ENCODE results near the gene RTBDN. TPM values are rescaled to one million over a fixed set of nuclear protein-coding genes. Genes with fewer than 3 reads are reported as not detected.

The RTBDN gene
- total RNA-seq, 4 donors from 2014 or later: not detected

DNA sequence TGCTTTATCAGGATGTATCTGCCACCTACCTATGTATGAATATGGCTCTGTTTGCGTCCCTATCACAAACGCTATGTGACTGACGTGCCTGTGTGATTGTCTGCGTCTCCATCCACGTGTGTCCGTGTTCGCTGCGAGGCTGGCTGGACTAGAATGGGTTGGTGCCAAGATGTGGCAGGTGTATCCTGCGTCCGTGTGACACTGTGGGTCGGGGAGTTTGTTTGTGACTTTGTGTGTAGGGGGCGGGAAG is 52.3 kb downstream of the RTBDN start:
- no peak for TF ChIP-seq POLR2A (IDR thresholded peaks at IDR 0.05)
- no peak for TF ChIP-seq POLR2AphosphoS5 (IDR thresholded peaks at IDR 0.05)
- TF ChIP-seq, protein P1, sequence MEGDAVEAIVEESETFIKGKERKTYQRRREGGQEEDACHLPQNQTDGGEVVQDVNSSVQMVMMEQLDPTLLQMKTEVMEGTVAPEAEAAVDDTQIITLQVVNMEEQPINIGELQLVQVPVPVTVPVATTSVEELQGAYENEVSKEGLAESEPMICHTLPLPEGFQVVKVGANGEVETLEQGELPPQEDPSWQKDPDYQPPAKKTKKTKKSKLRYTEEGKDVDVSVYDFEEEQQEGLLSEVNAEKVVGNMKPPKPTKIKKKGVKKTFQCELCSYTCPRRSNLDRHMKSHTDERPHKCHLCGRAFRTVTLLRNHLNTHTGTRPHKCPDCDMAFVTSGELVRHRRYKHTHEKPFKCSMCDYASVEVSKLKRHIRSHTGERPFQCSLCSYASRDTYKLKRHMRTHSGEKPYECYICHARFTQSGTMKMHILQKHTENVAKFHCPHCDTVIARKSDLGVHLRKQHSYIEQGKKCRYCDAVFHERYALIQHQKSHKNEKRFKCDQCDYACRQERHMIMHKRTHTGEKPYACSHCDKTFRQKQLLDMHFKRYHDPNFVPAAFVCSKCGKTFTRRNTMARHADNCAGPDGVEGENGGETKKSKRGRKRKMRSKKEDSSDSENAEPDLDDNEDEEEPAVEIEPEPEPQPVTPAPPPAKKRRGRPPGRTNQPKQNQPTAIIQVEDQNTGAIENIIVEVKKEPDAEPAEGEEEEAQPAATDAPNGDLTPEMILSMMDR (IDR thresholded peaks at IDR 0.05): no peak
- TF ChIP-seq EP300 (IDR thresholded peaks at IDR 0.05; ENCODE audit: low read depth): no peak
- Histone ChIP-seq H3K27me3 (no peaks in the 10 kb centered on the region), H3K9me3 (no peaks in the 10 kb centered on the region), H3K36me3 (no peaks in the 10 kb centered on the region), H3K27ac (peak overlapping the region; percentile 97 to 99 (median 98)), H3K4me1 (peaks cover 41 to 78% (median 67%) of the 10 kb centered on the region in 4 donors), H3K4me3 (peak overlapping the region; percentile 27 to 50 (median 36))
- no peak for DNase-seq
- intact Hi-C loops (cut with DNase I; ENCODE audit: low total_unique reads): loop anchor here (10.0 kb wide), 1 partner anchor 373 kb away; the partner anchor contains the start of genes IER2 and STX10
- WGBS, 2 donors (ENCODE audit: low coverage in 1 of 2): 1% methylated on average over 12 of the region's 12 CpGs; no CpG with 5 or more reads in 1 of the 2 donors
- in situ Hi-C loops (cut with MboI; ENCODE audit: low pct_ligation_motif_present in 1 of 4, low pct_unique_long_range_greater_than_20kb in 1 of 4, low sequenced_read_pairs in 3 of 4): no loop called here

DNA sequence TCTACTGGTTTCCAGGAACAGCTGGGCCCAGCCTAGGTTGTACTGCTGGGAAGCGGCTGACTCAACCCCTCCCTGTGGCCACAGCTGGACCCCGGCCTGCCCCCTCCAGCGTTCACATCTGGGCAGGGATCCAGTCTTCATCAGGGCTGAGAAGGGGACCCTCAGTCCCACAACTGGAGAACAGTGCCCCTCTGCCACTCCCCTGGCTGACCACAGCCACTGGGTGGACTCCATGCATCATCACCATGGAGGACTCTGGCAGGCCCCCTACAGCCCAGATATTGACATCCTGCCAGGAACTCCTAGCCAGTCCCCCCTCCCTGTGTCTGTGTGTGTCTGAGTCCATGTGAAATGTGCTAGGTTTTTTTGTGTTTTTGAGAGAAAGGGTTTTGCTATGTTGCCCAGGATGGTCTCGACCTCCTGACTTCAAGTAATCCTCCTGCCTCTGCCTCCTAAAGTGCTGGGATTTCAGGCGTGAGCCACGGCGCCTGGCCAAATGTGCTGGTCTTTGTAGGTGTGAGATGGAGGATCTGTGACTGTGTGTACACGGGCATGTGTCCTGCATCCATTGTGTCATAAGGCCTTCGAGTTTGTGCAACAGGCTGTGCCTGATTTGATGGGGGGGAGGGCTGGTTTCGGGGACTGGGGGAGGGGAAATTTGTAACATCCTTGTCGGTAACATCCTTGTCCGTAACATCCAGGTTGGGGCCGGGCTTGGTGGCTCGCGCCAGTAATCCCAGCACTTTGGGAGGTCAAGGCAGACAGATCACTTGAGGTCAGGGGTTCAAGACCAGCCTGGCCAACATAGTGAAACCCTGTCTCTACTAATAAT is 55.0 kb downstream of the RTBDN start:
- H3K36me3 ChIP-seq: no peaks in the 10 kb centered on the region
- in situ Hi-C loops (cut with MboI; ENCODE audit: low pct_ligation_motif_present in 1 of 4, low pct_unique_long_range_greater_than_20kb in 1 of 4, low sequenced_read_pairs in 3 of 4): no loop called here
- WGBS, 2 donors (ENCODE audit: low coverage in 1 of 2): 61% methylated on average over 14 of the region's 15 CpGs; no CpG with 5 or more reads in 1 of the 2 donors
- H3K4me3 ChIP-seq: peak overlapping the region in 1 of 4 donors; percentile 59
- no peaks in the 10 kb centered on the region for H3K9me3 ChIP-seq
- peak; percentile 46 for DNase-seq
- H3K4me1 ChIP-seq: peaks cover 25 to 63% (median 53%) of the 10 kb centered on the region in 4 donors
- intact Hi-C loops (cut with DNase I; ENCODE audit: low total_unique reads): no loop called here
- TF ChIP-seq POLR2AphosphoS5 (IDR thresholded peaks at IDR 0.05) (peak; percentile 20 to 62 (median 29)), POLR2A (IDR thresholded peaks at IDR 0.05) (no peak)
- TF ChIP-seq, protein P1 (IDR thresholded peaks at IDR 0.05): no peak
- H3K27me3 ChIP-seq: no peaks in the 10 kb centered on the region
- peak overlapping the region; percentile 91 to 94 (median 94) for H3K27ac ChIP-seq

DNA sequence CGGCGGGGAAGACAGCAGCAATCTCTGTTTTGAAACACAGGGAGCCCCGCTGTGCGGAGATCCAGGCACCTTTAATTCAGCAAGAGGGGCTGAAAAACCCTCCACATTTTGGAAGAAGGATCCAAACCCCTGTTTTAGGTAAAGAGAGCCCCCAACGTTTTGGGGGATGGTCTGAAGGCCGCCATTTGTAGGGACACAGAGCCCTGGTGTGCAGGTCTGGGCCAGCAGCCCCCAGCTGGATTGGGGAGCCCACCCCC is 55.5 kb downstream of the RTBDN start:
- Histone ChIP-seq H3K36me3 (no peaks in the 10 kb centered on the region), H3K4me1 (peaks cover 22 to 62% (median 48%) of the 10 kb centered on the region in 4 donors), H3K27me3 (no peaks in the 10 kb centered on the region), H3K9me3 (no peaks in the 10 kb centered on the region), H3K4me3 (peak overlapping the region in 2 of 4 donors; percentile 51 to 59), H3K27ac (peak overlapping the region; percentile 91 to 94 (median 94))
- TF ChIP-seq, protein P1 (IDR thresholded peaks at IDR 0.05): no peak
- no peak for TF ChIP-seq POLR2AphosphoS5 (IDR thresholded peaks at IDR 0.05)
- WGBS, 2 donors (ENCODE audit: low coverage in 1 of 2): 52% methylated on average over 6 of the region's 6 CpGs; no CpG with 5 or more reads in 1 of the 2 donors
- in situ Hi-C loops (cut with MboI; ENCODE audit: low pct_ligation_motif_present in 1 of 4, low pct_unique_long_range_greater_than_20kb in 1 of 4, low sequenced_read_pairs in 3 of 4): no loop called here
- intact Hi-C loops (cut with DNase I; ENCODE audit: low total_unique reads): no loop called here
- no peak for DNase-seq

DNA sequence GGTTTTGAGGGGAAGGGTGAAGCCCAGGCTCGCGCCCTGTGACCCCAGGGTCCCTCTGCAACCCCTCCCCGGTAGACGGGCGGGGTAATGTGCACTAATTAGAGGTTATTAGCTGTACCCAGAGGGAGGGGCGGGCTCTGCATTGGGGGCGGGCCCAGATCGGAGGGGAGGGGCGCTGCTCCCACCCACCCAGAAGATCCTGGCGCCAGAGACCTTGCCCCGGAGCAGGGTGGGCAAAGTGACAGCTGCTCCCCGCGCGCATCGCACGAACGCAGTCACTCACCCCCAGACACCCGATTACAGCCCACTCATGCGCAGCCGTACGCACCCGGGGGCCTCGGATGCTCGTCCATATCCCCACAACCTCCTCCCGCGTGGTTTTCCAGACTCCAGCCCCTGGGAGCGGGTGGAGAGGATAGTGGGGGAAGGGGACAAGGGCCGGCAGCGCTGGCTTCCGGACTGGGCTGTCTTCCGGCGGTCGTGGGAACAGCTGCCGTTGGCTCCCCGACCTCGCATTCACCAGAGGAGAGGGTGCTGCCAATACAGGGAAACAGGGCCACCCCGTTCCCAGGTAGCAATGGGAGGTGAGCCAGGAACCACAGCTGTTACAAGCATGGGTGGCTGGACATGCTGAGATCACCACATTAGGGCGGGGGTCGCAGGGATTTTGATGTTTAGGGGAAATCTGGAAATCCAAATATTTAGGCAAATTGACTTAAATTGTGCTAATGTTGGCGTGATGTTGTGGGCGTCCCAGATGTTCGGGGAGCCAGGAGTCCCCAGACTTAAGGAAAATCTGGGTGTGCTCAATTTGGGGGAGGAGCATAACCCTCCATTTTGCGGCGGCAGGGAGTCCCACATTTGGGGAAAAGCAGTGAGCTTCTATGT is 56.1 kb downstream of the RTBDN start:
- Histone ChIP-seq H3K9me3 (no peaks in the 10 kb centered on the region), H3K27me3 (no peaks in the 10 kb centered on the region), H3K4me3 (peak overlapping the region; percentile 27 to 59 (median 46)), H3K27ac (peak overlapping the region; percentile 91 to 94 (median 94)), H3K4me1 (peaks cover 16 to 61% (median 43%) of the 10 kb centered on the region in 4 donors), H3K36me3 (no peaks in the 10 kb centered on the region)
- in situ Hi-C loops (cut with MboI; ENCODE audit: low pct_ligation_motif_present in 1 of 4, low pct_unique_long_range_greater_than_20kb in 1 of 4, low sequenced_read_pairs in 3 of 4): no loop called here
- TF ChIP-seq EP300 (IDR thresholded peaks at IDR 0.05; ENCODE audit: low read depth): no peak
- TF ChIP-seq, protein P1 (IDR thresholded peaks at IDR 0.05): no peak
- peak; percentile 47 to 61 (median 51) for TF ChIP-seq POLR2AphosphoS5 (IDR thresholded peaks at IDR 0.05)
- TF ChIP-seq POLR2A (IDR thresholded peaks at IDR 0.05): peak; percentile 57
- WGBS, 2 donors (ENCODE audit: low coverage in 1 of 2): 2 to 17% methylated on average over 3 to 42 of the region's 44 CpGs
- DNase-seq: peak; percentile 78
- intact Hi-C loops (cut with DNase I; ENCODE audit: low total_unique reads): no loop called here

Measured in transverse colon (tissue), 4 donors.